Measurements from ENCODE around the gene TFB2M.

The TFB2M gene

GRCh38 chr1:246519514-246519913, 46.5 kb downstream of the TFB2M start:
- TF ChIP-seq POLR2AphosphoS5 (IDR thresholded peaks at IDR 0.05; ENCODE audit: low read depth, low read length) = no peak
- no peak for TF ChIP-seq TAF1 (IDR thresholded peaks at IDR 0.05; ENCODE audit: borderline replicate concordance, low read depth, low read length)
- no peak for TF ChIP-seq POLR2A (IDR thresholded peaks at IDR 0.05; ENCODE audit: low read depth, low read length)
- DNase-seq (ENCODE audit: insufficient read length) (no peak), FAIRE-seq (no peak)

- FAIRE-seq (no peak), DNase-seq (ENCODE audit: insufficient read length) (no peak)
- TF ChIP-seq POLR2AphosphoS5 (IDR thresholded peaks at IDR 0.05; ENCODE audit: low read depth, low read length) = no peak
- TF ChIP-seq POLR2A (IDR thresholded peaks at IDR 0.05; ENCODE audit: low read depth, low read length) = no peak
- no peak for TF ChIP-seq TAF1 (IDR thresholded peaks at IDR 0.05; ENCODE audit: borderline replicate concordance, low read depth, low read length)
Observed at GRCh38 chr1:246518456-246519205, 47.4 kb downstream of the TFB2M start.

- FAIRE-seq (no peak), DNase-seq (ENCODE audit: insufficient read length) (no peak)
- no peak for TF ChIP-seq POLR2A (IDR thresholded peaks at IDR 0.05; ENCODE audit: low read depth, low read length)
- no peak for TF ChIP-seq TAF1 (IDR thresholded peaks at IDR 0.05; ENCODE audit: borderline replicate concordance, low read depth, low read length)
- no peak for TF ChIP-seq POLR2AphosphoS5 (IDR thresholded peaks at IDR 0.05; ENCODE audit: low read depth, low read length)
Observed at GRCh38 chr1:246517391-246517790, 48.7 kb downstream of the TFB2M start.

- no peak for DNase-seq (ENCODE audit: insufficient read length)
- no peak for FAIRE-seq
- TF ChIP-seq POLR2AphosphoS5 (IDR thresholded peaks at IDR 0.05; ENCODE audit: low read depth, low read length) = no peak
- no peak for TF ChIP-seq POLR2A (IDR thresholded peaks at IDR 0.05; ENCODE audit: low read depth, low read length)
- no peak for TF ChIP-seq TAF1 (IDR thresholded peaks at IDR 0.05; ENCODE audit: borderline replicate concordance, low read depth, low read length)
Observed at GRCh38 chr1:246516126-246516525, 49.9 kb downstream of the TFB2M start.

GRCh38 chr1:246515390-246516005, 50.6 kb downstream of the TFB2M start:
- DNase-seq (ENCODE audit: insufficient read length) (no peak), FAIRE-seq (no peak)
- TF ChIP-seq TAF1 (IDR thresholded peaks at IDR 0.05; ENCODE audit: borderline replicate concordance, low read depth, low read length) (no peak), POLR2A (IDR thresholded peaks at IDR 0.05; ENCODE audit: low read depth, low read length) (no peak), POLR2AphosphoS5 (IDR thresholded peaks at IDR 0.05; ENCODE audit: low read depth, low read length) (no peak)

GRCh38 chr1:246513619-246514343, 52.3 kb downstream of the TFB2M start:
- FAIRE-seq (no peak), DNase-seq (ENCODE audit: insufficient read length) (no peak)
- no peak for TF ChIP-seq TAF1 (IDR thresholded peaks at IDR 0.05; ENCODE audit: borderline replicate concordance, low read depth, low read length)
- TF ChIP-seq POLR2AphosphoS5 (IDR thresholded peaks at IDR 0.05; ENCODE audit: low read depth, low read length) = no peak
- no peak for TF ChIP-seq POLR2A (IDR thresholded peaks at IDR 0.05; ENCODE audit: low read depth, low read length)

- TF ChIP-seq TAF1 (IDR thresholded peaks at IDR 0.05; ENCODE audit: borderline replicate concordance, low read depth, low read length) = no peak
- FAIRE-seq (no peak), DNase-seq (ENCODE audit: insufficient read length) (no peak)
Observed at GRCh38 chr1:246513041-246513440, 53.0 kb downstream of the TFB2M start.

GRCh38 chr1:246512635-246513034, 53.4 kb downstream of the TFB2M start:
- TF ChIP-seq TAF1 (IDR thresholded peaks at IDR 0.05; ENCODE audit: borderline replicate concordance, low read depth, low read length) = no peak
- no peak for TF ChIP-seq POLR2AphosphoS5 (IDR thresholded peaks at IDR 0.05; ENCODE audit: low read depth, low read length)
- TF ChIP-seq POLR2A (IDR thresholded peaks at IDR 0.05; ENCODE audit: low read depth, low read length) = no peak
- no peak for DNase-seq (ENCODE audit: insufficient read length)
- no peak for FAIRE-seq

GRCh38 chr1:246512230-246512629, 53.8 kb downstream of the TFB2M start:
- FAIRE-seq (no peak), DNase-seq (ENCODE audit: insufficient read length) (no peak)
- TF ChIP-seq POLR2AphosphoS5 (IDR thresholded peaks at IDR 0.05; ENCODE audit: low read depth, low read length) (no peak), TAF1 (IDR thresholded peaks at IDR 0.05; ENCODE audit: borderline replicate concordance, low read depth, low read length) (no peak), POLR2A (IDR thresholded peaks at IDR 0.05; ENCODE audit: low read depth, low read length) (no peak)

GRCh38 chr1:246511203-246511602, 54.9 kb downstream of the TFB2M start:
- TF ChIP-seq TAF1 (IDR thresholded peaks at IDR 0.05; ENCODE audit: borderline replicate concordance, low read depth, low read length) (no peak), POLR2AphosphoS5 (IDR thresholded peaks at IDR 0.05; ENCODE audit: low read depth, low read length) (no peak), POLR2A (IDR thresholded peaks at IDR 0.05; ENCODE audit: low read depth, low read length) (no peak)
- FAIRE-seq (no peak), DNase-seq (ENCODE audit: insufficient read length) (no peak)

- DNase-seq (ENCODE audit: insufficient read length) = no peak
- TF ChIP-seq POLR2A (IDR thresholded peaks at IDR 0.05; ENCODE audit: low read depth, low read length) (no peak), TAF1 (IDR thresholded peaks at IDR 0.05; ENCODE audit: borderline replicate concordance, low read depth, low read length) (no peak), POLR2AphosphoS5 (IDR thresholded peaks at IDR 0.05; ENCODE audit: low read depth, low read length) (no peak)
- FAIRE-seq = no peak
Observed at GRCh38 chr1:246510147-246511030, 55.7 kb downstream of the TFB2M start.

Measured in GM12892 (cell line).